PC-3 (cell line): ENCODE results near the gene FOXI1. TPM values are rescaled to one million over a fixed set of nuclear protein-coding genes. Genes with fewer than 3 reads are reported as not detected.

Experiments used
- ATAC-seq: fragments of 200-7000 bp; cut with Tn5 transposase; 2 replicates; pipeline ENCODE4 v1.9.1; 2020; ENCODE audit warnings: mild to moderate bottlenecking, moderate library complexity
- BruUV-seq: library from RNA; stranded (reverse); fragments of 400-500 nt; replicated peaks from 2 replicates; lab custom pipeline; 2021; lab: Mats Ljungman, UMichigan
- CTCF ChIA-PET: fragments of 300-600 bp; sonication (Branson Sonifier 250); formaldehyde crosslinking; loops from one replicate; lab custom pipeline; 2022; ENCODE audit warnings: antibody characterized with exemption; lab: Charles Lee
- POLR2A ChIA-PET: fragments of 300-600 bp; sonication (Branson Sonifier 250); formaldehyde crosslinking; loops from one replicate; lab custom pipeline; 2022; ENCODE audit warnings: antibody characterized with exemption; ENCODE audit not compliant: unreplicated experiment; lab: Charles Lee
- DNase-seq: peaks from one replicate; pipeline ENCODE4 v3.0.0-alpha.2; 2015
- H2AFZ ChIP-seq: fragments of 300-600 bp; sonication (generic); 2 replicates; pipeline ENCODE4 v1.6.0; 2016; ENCODE audit warnings: antibody characterized with exemption, low read length
- H3F3A ChIP-seq: fragments of 300-600 bp; sonication (generic); one replicate; pipeline ENCODE4 v1.6.0; 2017; ENCODE audit warnings: antibody characterized with exemption, low read length, control low read depth, mild to moderate bottlenecking; ENCODE audit not compliant: unreplicated experiment
- H3K27ac ChIP-seq: fragments of 300-600 bp; sonication (generic); 2 replicates; pipeline ENCODE4 v1.5.1; 2016; ENCODE audit warnings: mild to moderate bottlenecking, low read length
- H3K27me3 ChIP-seq: fragments of 300-600 bp; sonication (generic); 2 replicates; pipeline ENCODE4 v1.6.1; 2016; ENCODE audit warnings: low read length, mixed read lengths
- H3K36me3 ChIP-seq: fragments of 300-600 bp; sonication (generic); 2 replicates; pipeline ENCODE4 v1.6.1; 2016; ENCODE audit warnings: low read depth, mixed run types, low read length, mixed read lengths
- H3K4me1 ChIP-seq: fragments of 300-600 bp; sonication (generic); 2 replicates; pipeline ENCODE4 v1.5.1; 2016; ENCODE audit warnings: low read length; ENCODE audit not compliant: insufficient read depth
- H3K4me2 ChIP-seq: fragments of 300-600 bp; sonication (generic); 2 replicates; pipeline ENCODE4 v1.6.0; 2016; ENCODE audit warnings: low read length
- H3K4me3 ChIP-seq: fragments of 300-600 bp; sonication (generic); 2 replicates; pipeline ENCODE4 v1.5.1; 2016; ENCODE audit warnings: mild to moderate bottlenecking, low read length, mixed read lengths
- H3K79me2 ChIP-seq: fragments of 300-600 bp; sonication (generic); 2 replicates; pipeline ENCODE4 v1.6.1; 2017; ENCODE audit warnings: low read length, mixed read lengths
- H3K9ac ChIP-seq: fragments of 300-600 bp; sonication (generic); 2 replicates; pipeline ENCODE4 v1.6.0; 2016; ENCODE audit warnings: mild to moderate bottlenecking, low read length
- H3K9me2 ChIP-seq: fragments of 300-600 bp; sonication (generic); replicated peaks from 2 replicates; pipeline ENCODE4 v1.6.1; 2016; ENCODE audit warnings: mixed run types, low read length, mixed read lengths
- H3K9me3 ChIP-seq: fragments of 300-600 bp; sonication (generic); 2 replicates; pipeline ENCODE4 v1.6.1; 2016; ENCODE audit warnings: low read length, mixed read lengths
- H4K20me1 ChIP-seq: fragments of 300-600 bp; sonication (generic); 2 replicates; pipeline ENCODE4 v1.6.1; 2016; ENCODE audit warnings: low read length, mixed read lengths
- CTCF ChIP-seq: fragments of 300-600 bp; sonication (generic); conservative IDR thresholded peaks from 2 replicates; pipeline ENCODE4 v1.5.1; 2017; ENCODE audit warnings: antibody characterized with exemption, low read depth, mild to moderate bottlenecking, low read length
- EZH2 ChIP-seq: fragments of 300-600 bp; sonication (generic); IDR thresholded peaks from one replicate; pipeline ENCODE4 v1.6.1; 2017; ENCODE audit warnings: antibody characterized with exemption, mild to moderate bottlenecking, low read length; ENCODE audit not compliant: unreplicated experiment
- EZH2phosphoT487 ChIP-seq: fragments of 300-600 bp; sonication (generic); IDR thresholded peaks from 2 replicates; pipeline ENCODE4 v1.6.1; 2018; ENCODE audit warnings: mild to moderate bottlenecking, antibody characterized with exemption, low read length, borderline replicate concordance
- intact Hi-C: fragments of 100-400 bp; cut with micrococcal nuclease; formaldehyde crosslinking; loops from 2 replicates; pipeline ENCODE4 v1.9.0; 2023
- total RNA-seq: library from RNA; depleted of rRNA; stranded (reverse); fragments of >200 nt; gene quantifications from 2 replicates; pipeline ENCODE4 v1.2.3, GENCODE V29; 2014

Gene FOXI1
- total RNA-seq, 1 experiment from 2014 or later = not detected

- no peak for TF ChIP-seq CTCF
- no peak for TF ChIP-seq EZH2phosphoT487
- no peak for TF ChIP-seq EZH2
- no peaks in the 10 kb centered on the region for H3F3A ChIP-seq
- BruUV-seq = no TSS peak
- POLR2A ChIA-PET = no interaction called here
- CTCF ChIA-PET = no interaction called here
- H3K4me3 ChIP-seq = no peak overlapping the region
- ATAC-seq (no peak), DNase-seq (no peak)
- H4K20me1 ChIP-seq = no peaks in the 10 kb centered on the region
- H3K79me2 ChIP-seq = no peaks in the 10 kb centered on the region
- no peaks in the 10 kb centered on the region for H3K27me3 ChIP-seq
- no peak overlapping the region for H3K4me2 ChIP-seq
- no peaks in the 10 kb centered on the region for H3K9me3 ChIP-seq
- peaks cover 3% of the 10 kb centered on the region; the same call in 1 of the 2 replicates for H3K4me1 ChIP-seq
- no peaks in the 10 kb centered on the region for H3K9me2 ChIP-seq
- intact Hi-C loops = no loop called here
- no peak overlapping the region for H3K9ac ChIP-seq
- H3K36me3 ChIP-seq = no peaks in the 10 kb centered on the region
- no peak overlapping the region for H3K27ac ChIP-seq
- H2AFZ ChIP-seq = no peak overlapping the region
Measured at GRCh38 chr5:170112876-170113521, 7.3 kb downstream of the FOXI1 start.

GRCh38 chr5:170113522-170113900, 7.8 kb downstream of the FOXI1 start:
- H3K36me3 ChIP-seq = no peaks in the 10 kb centered on the region
- H3K9me3 ChIP-seq = no peaks in the 10 kb centered on the region
- peaks cover 3% of the 10 kb centered on the region; the same call in 1 of the 2 replicates for H3K4me1 ChIP-seq
- BruUV-seq = no TSS peak
- no peaks in the 10 kb centered on the region for H3K9me2 ChIP-seq
- H3K27me3 ChIP-seq = no peaks in the 10 kb centered on the region
- no peak for DNase-seq
- no peak overlapping the region for H3K4me2 ChIP-seq
- ATAC-seq = no peak
- intact Hi-C loops = no loop called here
- no peak overlapping the region for H2AFZ ChIP-seq
- H3K27ac ChIP-seq = no peak overlapping the region
- H3F3A ChIP-seq = no peaks in the 10 kb centered on the region
- CTCF ChIA-PET = no interaction called here
- H3K79me2 ChIP-seq = no peaks in the 10 kb centered on the region
- no peak overlapping the region for H3K9ac ChIP-seq
- TF ChIP-seq EZH2phosphoT487 (no peak), CTCF (no peak), EZH2 (no peak)
- no peak overlapping the region for H3K4me3 ChIP-seq
- no peaks in the 10 kb centered on the region for H4K20me1 ChIP-seq
- POLR2A ChIA-PET = no interaction called here

GRCh38 chr5:170114271-170114670, 8.6 kb downstream of the FOXI1 start:
- CTCF ChIA-PET = no interaction called here

More at GRCh38 chr5:170114271-170114670, 8.6 kb downstream of the FOXI1 start:
- Histone ChIP-seq H4K20me1 (no peaks in the 10 kb centered on the region), H3K9me2 (no peaks in the 10 kb centered on the region), H3K4me2 (no peak overlapping the region), H3K27ac (no peak overlapping the region), H3K79me2 (no peaks in the 10 kb centered on the region), H3K9ac (no peak overlapping the region), H3K9me3 (no peaks in the 10 kb centered on the region), H3K4me1 (peaks cover 3% of the 10 kb centered on the region; the same call in 1 of the 2 replicates), H3K4me3 (no peak overlapping the region), H2AFZ (no peak overlapping the region), H3F3A (no peaks in the 10 kb centered on the region), H3K27me3 (no peaks in the 10 kb centered on the region), H3K36me3 (no peaks in the 10 kb centered on the region)
- intact Hi-C loops = no loop called here
- no TSS peak for BruUV-seq
- ATAC-seq (no peak), DNase-seq (no peak)
- TF ChIP-seq EZH2 = no peak
- POLR2A ChIA-PET = no interaction called here
